ENCODE measurements around the gene TMEM236.

GRCh38 chr10:17817790-17818189 lies 65.8 kb downstream of the TMEM236 start:
- TF ChIP-seq CTCF (IDR thresholded peaks at IDR 0.05) (no peak), POLR2A (IDR thresholded peaks at IDR 0.05) (no peak)
